Activated CD4-positive, alpha-beta T cell treated with anti-CD3 and anti-CD28 coated beads, Interleukin-2, amount 50 U/mL, for 1 hour (primary cell): ENCODE data around the gene DLL4.

Experiments used
- DNase-seq: peaks from one replicate; pipeline ENCODE4 v3.0.0-alpha.2; 2020

DLL4 gene

GRCh38 chr15:40927873-40928806 lies 1.0 kb upstream of the DLL4 start:
- DNase-seq, result no peak

- no peak for DNase-seq
These were observed 705 bp downstream of the DLL4 start for GRCh38 chr15:40929660-40930429.

GRCh38 chr15:40930430-40931299 lies 1.5 kb downstream of the DLL4 start:
- peak; percentile 51 for DNase-seq

GRCh38 chr15:40931300-40932142 lies 2.4 kb downstream of the DLL4 start:
- DNase-seq, result no peak

- no peak for DNase-seq
These were observed 3.0 kb downstream of the DLL4 start for GRCh38 chr15:40932156-40932555.

GRCh38 chr15:40932649-40933516 lies 3.7 kb downstream of the DLL4 start:
- DNase-seq, result no peak

GRCh38 chr15:40933517-40933902 lies 4.4 kb downstream of the DLL4 start:
- DNase-seq, result no peak

GRCh38 chr15:40934457-40934856 lies 5.3 kb downstream of the DLL4 start:
- no peak for DNase-seq

- no peak for DNase-seq
These were observed 7.1 kb downstream of the DLL4 start for GRCh38 chr15:40936234-40936708.

- DNase-seq, result no peak
These were observed 7.8 kb downstream of the DLL4 start for GRCh38 chr15:40936709-40937666.

GRCh38 chr15:40937762-40938535 lies 8.8 kb downstream of the DLL4 start:
- DNase-seq, result no peak

- DNase-seq, result no peak
These were observed 9.4 kb downstream of the DLL4 start for GRCh38 chr15:40938536-40938870.

- no peak for DNase-seq
These were observed 11.2 kb downstream of the DLL4 start for GRCh38 chr15:40940296-40940801.

GRCh38 chr15:40941068-40941527 lies 12.0 kb downstream of the DLL4 start:
- no peak for DNase-seq

- peak; percentile 50 for DNase-seq
These were observed 12.6 kb downstream of the DLL4 start for GRCh38 chr15:40941528-40942336.

GRCh38 chr15:40942337-40942854 lies 13.3 kb downstream of the DLL4 start:
- no peak for DNase-seq

- no peak for DNase-seq
These were observed 13.7 kb downstream of the DLL4 start for GRCh38 chr15:40942878-40943277.
